H1 (cell line): ENCODE data around the gene KRTDAP.

Experiments used
- CTCF ChIP-seq, 3 experiments: IDR thresholded peaks; 1 replicate in 2 of 3; 2 replicates in 1 of 3; pipeline versions ENCODE4 v1.5.1 to v1.6.1; 2011; ENCODE audit warnings: low read length in 3 of 3, mild to moderate bottlenecking in 3 of 3, inconsistent platforms in 2 of 3, low read depth in 1 of 3, moderate library complexity in 1 of 3; ENCODE audit not compliant: insufficient read depth in 1 of 3; ENCODE audit errors: control extremely low read depth in 1 of 3
- EZH2 ChIP-seq: fragments of 200-600 bp; sonication (generic); IDR thresholded peaks from 2 replicates; pipeline ENCODE4 v1.7.1; 2012; ENCODE audit warnings: low read depth, mild to moderate bottlenecking, moderate library complexity, low read length, inconsistent platforms; ENCODE audit not compliant: severe bottlenecking
- HDAC6 ChIP-seq: IDR thresholded peaks from one replicate; pipeline ENCODE4 v1.7.1; 2012; ENCODE audit warnings: low read depth, mild to moderate bottlenecking, inconsistent platforms, low read length, moderate library complexity
- POLR2A ChIP-seq, 2 experiments: IDR thresholded peaks; 1 replicate in 1 of 2; 2 replicates in 1 of 2; pipeline ENCODE4 v1.6.1; 2011; ENCODE audit warnings: low read depth in 2 of 2, low read length in 2 of 2, mild to moderate bottlenecking in 2 of 2; ENCODE audit errors: control extremely low read depth in 1 of 2
- RNF2 ChIP-seq: fragments of 200-900, 300-1000 bp; sonication (generic); IDR thresholded peaks from 2 replicates; pipeline ENCODE4 v1.7.1; 2016; ENCODE audit warnings: borderline replicate concordance, low read depth, mild to moderate bottlenecking, antibody characterized with exemption, low read length; ENCODE audit not compliant: poor library complexity, severe bottlenecking; ENCODE audit errors: missing control alignments
- SUZ12 ChIP-seq: fragments of 200-600 bp; sonication (generic); IDR thresholded peaks from 2 replicates; pipeline ENCODE4 v1.6.1; 2012; ENCODE audit warnings: mild to moderate bottlenecking, inconsistent platforms, low read length, moderate library complexity, mixed read lengths

- no peak for TF ChIP-seq RNF2
- TF ChIP-seq SUZ12: no peak
- TF ChIP-seq CTCF (IDR thresholded peaks at IDR 0.05; ENCODE audit: control extremely low read depth in 1 of 3, insufficient read depth in 1 of 3, low read depth in 1 of 3, low read length in 3 of 3): no peak
- no peak for TF ChIP-seq HDAC6
- no peak for TF ChIP-seq EZH2
- TF ChIP-seq POLR2A (IDR thresholded peaks at IDR 0.05; ENCODE audit: control extremely low read depth in 1 of 2, low read depth in 2 of 2, low read length in 2 of 2): no peak
Measured at GRCh38 chr19:35516310-35516709, 26.0 kb upstream of the KRTDAP start.
